NCI-H1694 treated with DMSO at 0.1 percent for 48 hours (cell line): ENCODE measurements around the gene SPTLC2.

Experiments used
- DNase-seq: peaks from one replicate; lab custom pipeline; 2025; lab: John Stamatoyannopoulos, UW

The SPTLC2 gene

GRCh38 chr14:77503138-77503537, 113.3 kb downstream of the SPTLC2 start:
- DNase-seq = no peak

GRCh38 chr14:77502109-77502782, 114.2 kb downstream of the SPTLC2 start:
- no peak for DNase-seq

- no peak for DNase-seq
Observed at GRCh38 chr14:77498984-77499527, 117.4 kb downstream of the SPTLC2 start.

GRCh38 chr14:77498120-77498979, 118.1 kb downstream of the SPTLC2 start, which contains the start of gene ISM2:
TSS of gene ISM2 (minus strand) at chr14:77498816. CDS start at chr14:77498793, 23 bp downstream.
- DNase-seq = peak; percentile 54

GRCh38 chr14:77495334-77495733, 121.1 kb downstream of the SPTLC2 start:
- no peak for DNase-seq

GRCh38 chr14:77491056-77491455, 125.4 kb downstream of the SPTLC2 start:
- DNase-seq = no peak

- DNase-seq = no peak
Observed at GRCh38 chr14:77490347-77490986, 126.0 kb downstream of the SPTLC2 start.

GRCh38 chr14:77489041-77489440, 127.4 kb downstream of the SPTLC2 start:
- DNase-seq = no peak

- peak; percentile 54 for DNase-seq
Observed at GRCh38 chr14:77488558-77488957, 127.9 kb downstream of the SPTLC2 start.

- DNase-seq = no peak
Observed at GRCh38 chr14:77485901-77486678, 130.3 kb downstream of the SPTLC2 start.

- DNase-seq = no peak
Observed at GRCh38 chr14:77485256-77485655, 131.2 kb downstream of the SPTLC2 start.

GRCh38 chr14:77482422-77482821, 134.0 kb downstream of the SPTLC2 start:
- DNase-seq = no peak

- DNase-seq = no peak
Observed at GRCh38 chr14:77478796-77479195, 137.6 kb downstream of the SPTLC2 start.

GRCh38 chr14:77478029-77478428, 138.4 kb downstream of the SPTLC2 start:
- no peak for DNase-seq

- DNase-seq = no peak
Observed at GRCh38 chr14:77475432-77476115, 140.9 kb downstream of the SPTLC2 start.

GRCh38 chr14:77474479-77475177, 141.8 kb downstream of the SPTLC2 start:
- no peak for DNase-seq

GRCh38 chr14:77473921-77474320, 142.5 kb downstream of the SPTLC2 start:
- no peak for DNase-seq

- no peak for DNase-seq
Observed at GRCh38 chr14:77470224-77470870, 146.1 kb downstream of the SPTLC2 start.

GRCh38 chr14:77469539-77469938, 146.9 kb downstream of the SPTLC2 start:
- DNase-seq = no peak

- no peak for DNase-seq
Observed at GRCh38 chr14:77469067-77469505, 147.4 kb downstream of the SPTLC2 start.
